HL-60 (cell line): ENCODE results near the gene GANAB.

Experiments used
- DNase-seq, 2 experiments: peaks; one replicate each; pipeline ENCODE4 v3.0.0-alpha.2; 2010 to 2020; ENCODE audit warnings: low read depth in 1 of 2, low spot score in 1 of 2
- H3K27ac ChIP-seq: fragments of 250-450 bp; sonication (Bioruptor Pico); replicated peaks from 2 replicates; pipeline ENCODE4 v1.5.1; 2020; ENCODE audit warnings: mild to moderate bottlenecking, moderate library complexity
- H3K27me3 ChIP-seq: fragments of 250-450 bp; sonication (Bioruptor Pico); 2 replicates; pipeline ENCODE4 v1.5.1; 2021; ENCODE audit warnings: mild to moderate bottlenecking, moderate library complexity; ENCODE audit not compliant: insufficient read depth, poor library complexity, severe bottlenecking
- H3K4me3 ChIP-seq: replicated peaks from 2 replicates; pipeline ENCODE4 v1.5.1; 2011; ENCODE audit warnings: mild to moderate bottlenecking, control low read depth, low read length; ENCODE audit not compliant: insufficient read depth
- GABPA ChIP-seq: IDR thresholded peaks from 2 replicates; pipeline ENCODE4 v1.6.1; 2012; ENCODE audit warnings: low read depth
- POLR2AphosphoS5 ChIP-seq: IDR thresholded peaks from 2 replicates; pipeline ENCODE4 v1.6.1; 2012; ENCODE audit warnings: low read depth
- SPI1 ChIP-seq: IDR thresholded peaks from 2 replicates; pipeline ENCODE4 v1.6.1; 2012; ENCODE audit warnings: low read depth, mild to moderate bottlenecking, borderline replicate concordance
- TF ChIP-seq, protein P1 (sequence below): IDR thresholded peaks from one replicate; pipeline ENCODE4 v1.5.1; 2011; ENCODE audit warnings: low read length, control low read depth, inconsistent platforms; ENCODE audit not compliant: insufficient read depth
- TF ChIP-seq, protein P2 (sequence below): IDR thresholded peaks from 2 replicates; pipeline ENCODE4 v1.6.1; 2012; ENCODE audit warnings: low read depth; ENCODE audit not compliant: insufficient replicate concordance

Gene GANAB

DNA sequence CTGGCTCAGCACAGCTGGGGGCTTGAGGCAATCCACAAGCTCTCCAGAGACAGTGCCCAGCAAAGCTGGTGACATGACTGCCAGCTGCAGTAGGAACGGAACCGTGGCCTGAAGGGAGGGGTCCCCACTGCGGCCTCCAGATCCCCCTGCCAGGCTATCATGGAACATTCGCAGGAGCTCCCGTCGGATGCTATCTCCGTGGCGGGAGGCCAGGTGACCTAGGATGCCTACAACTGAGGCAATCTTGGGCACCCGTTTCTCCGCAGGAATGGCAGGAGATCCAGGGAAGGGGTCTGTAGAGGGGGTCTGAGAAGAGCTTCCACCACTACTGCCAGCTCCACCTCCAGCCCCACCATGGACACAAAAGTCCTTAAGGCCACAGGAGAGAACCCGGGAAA lies 2.6 kb upstream of the GANAB start:
- no peak for TF ChIP-seq GABPA
- no peak for TF ChIP-seq SPI1
- no peak for TF ChIP-seq POLR2AphosphoS5
- TF ChIP-seq, protein P1, sequence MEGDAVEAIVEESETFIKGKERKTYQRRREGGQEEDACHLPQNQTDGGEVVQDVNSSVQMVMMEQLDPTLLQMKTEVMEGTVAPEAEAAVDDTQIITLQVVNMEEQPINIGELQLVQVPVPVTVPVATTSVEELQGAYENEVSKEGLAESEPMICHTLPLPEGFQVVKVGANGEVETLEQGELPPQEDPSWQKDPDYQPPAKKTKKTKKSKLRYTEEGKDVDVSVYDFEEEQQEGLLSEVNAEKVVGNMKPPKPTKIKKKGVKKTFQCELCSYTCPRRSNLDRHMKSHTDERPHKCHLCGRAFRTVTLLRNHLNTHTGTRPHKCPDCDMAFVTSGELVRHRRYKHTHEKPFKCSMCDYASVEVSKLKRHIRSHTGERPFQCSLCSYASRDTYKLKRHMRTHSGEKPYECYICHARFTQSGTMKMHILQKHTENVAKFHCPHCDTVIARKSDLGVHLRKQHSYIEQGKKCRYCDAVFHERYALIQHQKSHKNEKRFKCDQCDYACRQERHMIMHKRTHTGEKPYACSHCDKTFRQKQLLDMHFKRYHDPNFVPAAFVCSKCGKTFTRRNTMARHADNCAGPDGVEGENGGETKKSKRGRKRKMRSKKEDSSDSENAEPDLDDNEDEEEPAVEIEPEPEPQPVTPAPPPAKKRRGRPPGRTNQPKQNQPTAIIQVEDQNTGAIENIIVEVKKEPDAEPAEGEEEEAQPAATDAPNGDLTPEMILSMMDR: no peak
- TF ChIP-seq, protein P2, sequence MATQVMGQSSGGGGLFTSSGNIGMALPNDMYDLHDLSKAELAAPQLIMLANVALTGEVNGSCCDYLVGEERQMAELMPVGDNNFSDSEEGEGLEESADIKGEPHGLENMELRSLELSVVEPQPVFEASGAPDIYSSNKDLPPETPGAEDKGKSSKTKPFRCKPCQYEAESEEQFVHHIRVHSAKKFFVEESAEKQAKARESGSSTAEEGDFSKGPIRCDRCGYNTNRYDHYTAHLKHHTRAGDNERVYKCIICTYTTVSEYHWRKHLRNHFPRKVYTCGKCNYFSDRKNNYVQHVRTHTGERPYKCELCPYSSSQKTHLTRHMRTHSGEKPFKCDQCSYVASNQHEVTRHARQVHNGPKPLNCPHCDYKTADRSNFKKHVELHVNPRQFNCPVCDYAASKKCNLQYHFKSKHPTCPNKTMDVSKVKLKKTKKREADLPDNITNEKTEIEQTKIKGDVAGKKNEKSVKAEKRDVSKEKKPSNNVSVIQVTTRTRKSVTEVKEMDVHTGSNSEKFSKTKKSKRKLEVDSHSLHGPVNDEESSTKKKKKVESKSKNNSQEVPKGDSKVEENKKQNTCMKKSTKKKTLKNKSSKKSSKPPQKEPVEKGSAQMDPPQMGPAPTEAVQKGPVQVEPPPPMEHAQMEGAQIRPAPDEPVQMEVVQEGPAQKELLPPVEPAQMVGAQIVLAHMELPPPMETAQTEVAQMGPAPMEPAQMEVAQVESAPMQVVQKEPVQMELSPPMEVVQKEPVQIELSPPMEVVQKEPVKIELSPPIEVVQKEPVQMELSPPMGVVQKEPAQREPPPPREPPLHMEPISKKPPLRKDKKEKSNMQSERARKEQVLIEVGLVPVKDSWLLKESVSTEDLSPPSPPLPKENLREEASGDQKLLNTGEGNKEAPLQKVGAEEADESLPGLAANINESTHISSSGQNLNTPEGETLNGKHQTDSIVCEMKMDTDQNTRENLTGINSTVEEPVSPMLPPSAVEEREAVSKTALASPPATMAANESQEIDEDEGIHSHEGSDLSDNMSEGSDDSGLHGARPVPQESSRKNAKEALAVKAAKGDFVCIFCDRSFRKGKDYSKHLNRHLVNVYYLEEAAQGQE: no peak
- no peak for DNase-seq
- H3K27ac ChIP-seq: no peak overlapping the region

DNA sequence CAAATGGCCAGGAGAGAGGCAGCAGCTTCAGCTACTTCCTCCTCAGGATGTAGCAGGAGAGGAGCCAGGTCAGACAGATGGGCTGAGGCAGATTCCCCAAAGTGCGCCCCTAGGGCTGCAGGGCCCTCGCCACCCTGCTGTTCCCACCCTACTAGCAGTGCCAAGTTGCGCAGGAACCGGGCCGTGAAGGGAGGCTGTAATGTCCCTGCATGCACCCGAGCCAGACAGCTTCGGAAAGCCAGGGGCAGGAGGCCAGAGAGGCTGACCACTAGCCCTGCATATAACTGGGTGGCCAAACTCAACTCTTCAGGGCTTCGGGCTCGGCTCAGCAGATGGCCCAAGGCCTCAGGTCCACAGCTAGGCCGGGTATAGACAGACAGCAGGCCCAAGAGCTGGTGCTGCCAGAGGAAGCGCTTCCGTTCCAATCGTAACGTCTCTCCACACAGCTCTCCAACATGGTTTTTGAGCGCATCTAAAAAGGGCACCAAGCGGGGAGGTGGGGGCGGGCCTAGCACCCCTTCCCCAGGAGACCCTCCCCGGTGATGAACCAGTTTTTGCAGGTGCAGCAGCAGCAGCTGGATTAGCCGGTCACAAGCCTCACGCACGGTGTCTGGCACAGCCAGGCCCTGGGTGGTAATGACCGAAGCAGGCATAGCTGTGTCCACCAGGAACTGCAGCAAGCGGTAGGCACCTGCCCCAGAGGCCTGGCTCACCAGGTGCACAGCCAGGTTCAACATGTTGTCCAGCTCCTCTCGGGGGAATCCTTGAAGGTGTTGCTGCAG lies 2.0 kb upstream of the GANAB start:
- no peaks in the 10 kb centered on the region for H3K27me3 ChIP-seq
- no peak overlapping the region for H3K27ac ChIP-seq
- no peak overlapping the region for H3K4me3 ChIP-seq
- TF ChIP-seq SPI1: no peak
- TF ChIP-seq, protein P2: no peak
- TF ChIP-seq, protein P1: no peak
- TF ChIP-seq POLR2AphosphoS5: no peak
- no peak for TF ChIP-seq GABPA
- DNase-seq: no peak

More for the DNA sequence above, 2.6 kb upstream of the GANAB start:
- no peaks in the 10 kb centered on the region for H3K27me3 ChIP-seq
- H3K4me3 ChIP-seq: no peak overlapping the region

DNA sequence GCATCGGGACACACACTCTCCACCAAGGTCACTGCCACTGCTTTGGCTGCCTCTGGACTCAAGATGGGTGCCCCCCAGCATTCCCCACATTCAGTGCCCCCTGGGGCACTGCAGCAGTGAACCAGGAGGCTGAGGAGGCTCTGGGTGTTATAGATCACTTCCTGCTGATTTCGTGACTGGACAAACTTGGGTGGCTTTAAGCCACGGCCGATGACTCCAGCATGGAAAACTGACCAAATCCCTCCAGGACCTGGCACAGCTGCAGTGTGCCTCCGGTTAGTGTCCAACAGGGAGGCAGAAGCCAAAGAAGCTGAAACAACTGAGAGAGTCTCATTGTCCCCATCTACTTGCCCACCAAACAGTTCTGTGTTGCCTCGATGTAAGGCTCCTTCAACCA lies 1.2 kb upstream of the GANAB start:
- TF ChIP-seq, protein P2: no peak
- peak; percentile 26 for TF ChIP-seq POLR2AphosphoS5
- Histone ChIP-seq H3K27ac (no peak overlapping the region), H3K27me3 (no peaks in the 10 kb centered on the region), H3K4me3 (no peak overlapping the region)
- no peak for DNase-seq
